GM18505 (cell line): ENCODE results near the gene SRMS.
"Not testable (repeated sequence)": the region's sequence is repeated elsewhere in the genome, so short reads cannot be mapped to it uniquely, and the experiment has no call there.

Experiments
- ATAC-seq: cut with Tn5 transposase; IDR thresholded peaks from one replicate; pipeline ENCODE4 v1.9.1; 2021; ENCODE audit not compliant: unreplicated experiment
- POLR2A ChIP-seq: IDR thresholded peaks from 4 replicates; pipeline ENCODE4 v1.6.1; 2011; ENCODE audit warnings: borderline replicate concordance; ENCODE audit not compliant: insufficient read depth, insufficient read length; ENCODE audit errors: extremely low read depth

SRMS gene

DNA sequence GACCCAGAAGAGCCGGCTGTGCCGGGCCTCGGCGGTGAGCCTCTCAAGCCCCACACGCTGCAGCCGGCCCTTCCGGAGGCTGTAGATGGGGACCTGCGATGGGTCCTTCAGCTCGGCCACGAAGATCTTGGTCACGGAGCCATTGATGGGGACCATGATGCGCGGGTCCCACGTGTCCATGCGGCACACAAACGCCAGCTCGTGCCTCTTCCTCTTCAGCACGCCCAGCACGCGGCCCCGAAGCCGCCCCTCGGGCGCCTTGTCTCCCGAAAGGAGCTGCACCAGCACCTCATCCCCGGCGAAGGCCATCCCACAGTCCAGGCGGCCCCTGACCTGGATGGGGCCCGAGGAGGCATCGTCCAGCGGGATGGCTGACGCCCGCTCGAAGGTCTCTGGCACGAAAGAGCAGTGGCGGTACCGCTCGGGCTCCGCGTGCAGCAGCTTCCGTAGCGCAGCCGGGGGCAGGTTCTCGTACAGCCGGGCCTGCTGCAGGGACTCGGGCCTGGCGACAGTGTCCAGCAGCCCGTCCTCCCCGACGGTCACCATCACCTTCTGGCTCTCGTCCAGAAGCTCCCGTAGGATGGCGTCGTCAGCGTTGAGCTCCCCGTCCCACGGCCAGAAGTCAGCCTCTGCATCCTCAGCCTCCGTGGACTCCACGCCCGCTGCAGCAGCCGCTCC lies 17.6 kb upstream of the SRMS start:
- no peak for ATAC-seq
- no peak for TF ChIP-seq POLR2A

GRCh38 chr20:63564036-63564810 lies 16.7 kb upstream of the SRMS start:
- ATAC-seq = no peak
- no peak for TF ChIP-seq POLR2A

GRCh38 chr20:63563225-63563935 lies 15.8 kb upstream of the SRMS start:
- no peak for ATAC-seq

GRCh38 chr20:63562461-63563224 lies 15.1 kb upstream of the SRMS start:
- no peak for TF ChIP-seq POLR2A
- no peak for ATAC-seq

More at GRCh38 chr20:63563225-63563935, 15.8 kb upstream of the SRMS start:
- TF ChIP-seq POLR2A = no peak

- no peak for TF ChIP-seq POLR2A
- ATAC-seq = no peak
Observed at GRCh38 chr20:63561624-63562396, 14.3 kb upstream of the SRMS start.

- ATAC-seq = no peak
- TF ChIP-seq POLR2A = no peak
Observed at GRCh38 chr20:63560856-63561609, 13.5 kb upstream of the SRMS start.

DNA sequence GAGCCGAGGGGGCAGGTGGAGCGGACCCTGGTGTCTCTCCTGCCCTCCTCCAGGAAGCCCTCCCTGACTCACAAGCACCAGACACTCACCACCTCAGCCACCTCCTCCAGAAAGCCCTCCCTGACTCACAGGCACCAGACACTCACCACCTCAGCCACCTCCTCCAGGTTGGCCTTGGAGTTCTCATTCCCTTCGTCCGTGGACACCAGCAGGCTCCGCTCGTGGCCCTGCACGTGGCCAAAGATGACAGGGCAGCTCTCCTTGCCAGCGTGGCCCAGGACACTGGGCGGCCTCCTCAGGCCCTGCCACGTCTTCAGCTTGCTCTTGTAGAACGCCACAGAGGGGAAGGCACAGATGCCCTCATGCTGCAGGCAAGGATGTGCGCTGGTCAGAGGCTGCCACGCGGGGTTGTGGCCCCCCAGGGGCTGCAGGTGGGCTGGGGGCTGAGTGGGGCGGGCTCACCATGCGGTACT lies 12.8 kb upstream of the SRMS start:
- TF ChIP-seq POLR2A = no peak
- no peak for ATAC-seq

DNA sequence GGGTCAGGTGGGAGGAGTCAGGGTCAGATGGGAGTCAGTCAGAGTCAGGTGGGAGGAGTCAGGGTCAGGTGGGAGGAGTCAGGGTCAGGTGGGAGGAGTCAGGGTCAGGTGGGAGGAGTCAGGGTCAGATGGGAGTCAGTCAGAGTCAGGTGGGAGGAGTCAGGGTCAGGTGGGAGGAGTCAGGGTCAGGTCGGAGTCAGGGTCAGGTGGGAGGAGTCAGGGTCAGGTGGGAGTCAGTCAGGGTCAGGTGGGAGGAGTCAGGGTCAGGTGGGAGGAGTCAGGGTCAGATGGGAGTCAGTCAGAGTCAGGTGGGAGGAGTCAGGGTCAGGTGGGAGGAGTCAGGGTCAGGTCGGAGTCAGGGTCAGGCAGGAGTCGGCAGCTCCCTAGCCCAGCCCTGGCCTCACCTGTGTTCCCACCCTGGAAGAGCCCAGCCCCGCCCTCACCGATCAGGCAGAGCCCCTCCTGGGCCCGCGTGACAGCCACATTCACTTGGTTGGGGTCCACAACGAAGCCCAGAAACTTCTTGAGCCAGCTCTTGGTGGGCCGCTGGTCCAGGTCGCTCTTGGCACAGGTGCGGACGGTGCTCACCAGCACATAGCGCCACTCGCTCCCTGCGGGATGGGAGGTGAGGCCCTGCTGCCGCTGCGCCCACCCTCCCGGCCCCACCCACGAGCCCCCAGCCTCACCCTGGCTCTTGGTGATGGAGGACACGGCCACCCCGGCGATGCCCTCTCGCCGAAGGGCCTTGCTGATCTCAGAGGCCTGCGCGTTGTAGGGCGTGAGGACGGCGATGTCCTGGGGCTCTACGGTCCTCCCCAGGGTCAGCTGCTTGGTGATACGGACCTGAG lies 12.2 kb upstream of the SRMS start:
- ATAC-seq = not testable (repeated sequence)

GRCh38 chr20:63558804-63559484 lies 11.4 kb upstream of the SRMS start:
- no peak for ATAC-seq
- no peak for TF ChIP-seq POLR2A

GRCh38 chr20:63557481-63557891 lies 9.9 kb upstream of the SRMS start:
- ATAC-seq = no peak

More at GRCh38 chr20:63557481-63557891, 9.9 kb upstream of the SRMS start:
- no peak for TF ChIP-seq POLR2A
